CD8-positive, alpha-beta memory T cell (primary cell): ENCODE data around the gene ZNF211. TPM values are rescaled to one million over a fixed set of nuclear protein-coding genes. Genes with fewer than 3 reads are reported as not detected.

Experiments used
- CTCF ChIA-PET: fragments of 350-600 bp; sonication (Branson Sonifier 250); formaldehyde crosslinking; loops from one replicate; lab custom pipeline; 2021; ENCODE audit warnings: antibody characterized with exemption; lab: Charles Lee
- POLR2A ChIA-PET: fragments of 350-600 bp; sonication (Branson Sonifier 250); formaldehyde crosslinking; loops from one replicate; lab custom pipeline; 2021; ENCODE audit warnings: antibody characterized with exemption; lab: Charles Lee
- DNase-seq, 5 donors: peaks; one replicate each; pipeline versions ENCODE4 v3.0.0 to v3.0.0-alpha.2; 2020 to 2022; ENCODE audit warnings: mixed read lengths in 1 of 5
- H3K27ac ChIP-seq: one replicate; pipeline ENCODE4 v1.7.0; 2013; ENCODE audit warnings: low read depth, mild to moderate bottlenecking, low read length, moderate library complexity
- H3K27me3 ChIP-seq: 2 replicates; pipeline ENCODE4 v1.7.0; 2013; ENCODE audit warnings: low read length, mild to moderate bottlenecking; ENCODE audit not compliant: insufficient read depth, poor library complexity, severe bottlenecking
- H3K36me3 ChIP-seq: 2 replicates; pipeline ENCODE4 v1.7.0; 2013; ENCODE audit warnings: mild to moderate bottlenecking, low read length, moderate library complexity; ENCODE audit not compliant: insufficient read depth
- H3K4me1 ChIP-seq: 2 replicates; pipeline ENCODE4 v1.7.0; 2013; ENCODE audit warnings: mild to moderate bottlenecking, low read length, moderate library complexity; ENCODE audit not compliant: insufficient read depth
- H3K4me3 ChIP-seq: 2 replicates; pipeline ENCODE4 v1.7.0; 2013; ENCODE audit warnings: mild to moderate bottlenecking, low read length
- H3K9me3 ChIP-seq: 2 replicates; pipeline ENCODE4 v1.7.0; 2013; ENCODE audit warnings: mild to moderate bottlenecking, low read length
- H3K27ac Mint-ChIP-seq, 8 donors: one replicate each; pipeline ENCODE4 v1.8.0; 2020 to 2021; ENCODE audit warnings: mixed read lengths in 8 of 8, mild to moderate bottlenecking in 6 of 8, inconsistent platforms in 3 of 8, moderate library complexity in 3 of 8
- H3K27me3 Mint-ChIP-seq, 2 donors: one replicate each; pipeline ENCODE4 v1.8.0; 2020 to 2021; ENCODE audit warnings: mixed read lengths in 2 of 2, mild to moderate bottlenecking in 1 of 2, moderate library complexity in 1 of 2
- H3K36me3 Mint-ChIP-seq, 3 donors: one replicate each; pipeline ENCODE4 v1.8.0; 2020 to 2021; ENCODE audit warnings: mixed read lengths in 3 of 3, inconsistent platforms in 1 of 3, mild to moderate bottlenecking in 1 of 3
- H3K4me1 Mint-ChIP-seq, 3 donors: one replicate each; pipeline ENCODE4 v1.8.0; 2020 to 2021; ENCODE audit warnings: mixed read lengths in 3 of 3, inconsistent platforms in 1 of 3, mild to moderate bottlenecking in 1 of 3
- H3K4me3 Mint-ChIP-seq, 7 donors: one replicate each; pipeline ENCODE4 v1.8.0; 2020 to 2021; ENCODE audit warnings: mixed read lengths in 7 of 7, mild to moderate bottlenecking in 6 of 7, moderate library complexity in 4 of 7, inconsistent platforms in 2 of 7
- H3K9me3 Mint-ChIP-seq, 5 donors: one replicate each; pipeline ENCODE4 v1.8.0; 2020 to 2022; ENCODE audit warnings: mixed read lengths in 5 of 5, mild to moderate bottlenecking in 3 of 5, moderate library complexity in 2 of 5, inconsistent platforms in 1 of 5
- polyA plus RNA-seq: library from polyadenylated mRNA; unstranded; fragments of 300-500 nt; fragmentation: Illumina TruSeq; gene quantifications from one replicate; pipeline ENCODE4 v1.2.3, GENCODE V29; 2021
- total RNA-seq, 2 experiments: library from RNA; stranded (reverse); gene quantifications; one replicate each; pipeline ENCODE4 v1.2.3, GENCODE V29; 2021

Gene ZNF211
- 10 to 100 TPM; 12.1 TPM for total RNA-seq
- polyA plus RNA-seq = 17.9 TPM

DNA sequence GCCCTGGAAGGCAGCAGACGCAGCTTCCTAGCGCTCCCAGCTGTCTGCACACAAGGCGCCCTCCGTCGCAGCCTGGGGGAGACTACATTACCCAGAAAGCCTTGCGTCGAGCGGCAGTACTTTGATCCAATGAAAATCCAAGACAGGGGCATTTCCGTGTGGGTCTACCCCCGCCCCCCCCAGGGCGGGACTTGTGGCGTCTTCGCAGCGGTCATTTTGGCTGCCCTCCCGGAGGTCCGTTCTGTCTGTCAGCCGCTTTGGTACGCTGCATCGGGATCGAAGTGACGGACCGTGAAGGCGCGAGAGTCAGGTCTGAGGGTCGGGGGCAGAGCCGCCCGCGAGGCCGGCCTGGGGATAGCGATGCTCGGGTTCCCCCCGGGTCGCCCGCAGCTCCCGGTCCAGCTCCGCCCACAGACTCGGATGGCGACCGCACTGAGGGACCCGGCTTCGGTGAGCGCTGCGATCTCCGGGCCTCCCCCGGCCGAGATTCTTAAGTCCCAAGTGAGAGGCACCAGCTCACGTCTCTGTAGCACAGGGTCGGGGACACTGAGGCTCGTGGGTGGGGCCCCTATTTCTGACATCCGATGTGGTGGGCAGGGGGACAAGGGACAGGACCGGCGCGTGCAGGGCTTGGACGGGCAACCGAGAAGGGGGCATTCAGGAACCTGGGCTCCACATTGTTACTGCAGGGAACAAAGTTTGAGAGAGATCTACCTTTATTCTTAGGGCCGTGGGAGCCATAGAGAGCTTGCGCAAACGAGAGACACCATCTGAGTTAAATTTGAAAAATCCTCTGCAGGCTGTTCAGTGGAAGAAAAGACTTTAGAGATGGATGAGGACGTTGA is at the start of gene ZNF211:
TSS of gene ZNF211 (plus strand) at position 182 of the 845 bp plus-strand sequence. CDS start at position 361, 179 bp downstream.
- H3K27ac ChIP-seq = peak within 1 kb of the TSS; percentile 77
- POLR2A ChIA-PET = interaction anchor here (0.7 to 1.5 kb wide), 4 partner anchors 16 to 76 kb away, joined by 3 to 9 read pairs (median 6); partner anchors contain the start of genes ZNF134, ZNF154 and ZNF530
- Mint-ChIP-seq H3K27me3 (no peaks in the 10 kb centered on the region), H3K27ac (peak within 1 kb of the TSS; percentile 73 to 94 (median 90)), H3K4me1 (peaks cover 26 to 34% (median 34%) of the 10 kb centered on the region in 3 donors), H3K4me3 (peak within 1 kb of the TSS; percentile 89 to 98 (median 94)), H3K36me3 (peaks cover 27 to 49% (median 49%) of the 10 kb centered on the region in 3 donors), H3K9me3 (peaks cover 18 to 48% (median 36%) of the 10 kb centered on the region in 5 donors)
- peak; percentile 73 to 91 (median 84) for DNase-seq
- CTCF ChIA-PET = interaction anchor here (1.0 to 1.5 kb wide), 3 partner anchors 19 to 369 kb away, joined by 3 to 9 read pairs (median 3); partner anchors contain the start of genes ZNF134 and ZNF606
- H3K27me3 ChIP-seq = no peaks in the 10 kb centered on the region
- peaks cover 25% of the 10 kb centered on the region for H3K36me3 ChIP-seq
- peaks cover 21% of the 10 kb centered on the region for H3K9me3 ChIP-seq
- peak within 1 kb of the TSS; percentile 91 for H3K4me3 ChIP-seq
- peaks cover 15% of the 10 kb centered on the region for H3K4me1 ChIP-seq

DNA sequence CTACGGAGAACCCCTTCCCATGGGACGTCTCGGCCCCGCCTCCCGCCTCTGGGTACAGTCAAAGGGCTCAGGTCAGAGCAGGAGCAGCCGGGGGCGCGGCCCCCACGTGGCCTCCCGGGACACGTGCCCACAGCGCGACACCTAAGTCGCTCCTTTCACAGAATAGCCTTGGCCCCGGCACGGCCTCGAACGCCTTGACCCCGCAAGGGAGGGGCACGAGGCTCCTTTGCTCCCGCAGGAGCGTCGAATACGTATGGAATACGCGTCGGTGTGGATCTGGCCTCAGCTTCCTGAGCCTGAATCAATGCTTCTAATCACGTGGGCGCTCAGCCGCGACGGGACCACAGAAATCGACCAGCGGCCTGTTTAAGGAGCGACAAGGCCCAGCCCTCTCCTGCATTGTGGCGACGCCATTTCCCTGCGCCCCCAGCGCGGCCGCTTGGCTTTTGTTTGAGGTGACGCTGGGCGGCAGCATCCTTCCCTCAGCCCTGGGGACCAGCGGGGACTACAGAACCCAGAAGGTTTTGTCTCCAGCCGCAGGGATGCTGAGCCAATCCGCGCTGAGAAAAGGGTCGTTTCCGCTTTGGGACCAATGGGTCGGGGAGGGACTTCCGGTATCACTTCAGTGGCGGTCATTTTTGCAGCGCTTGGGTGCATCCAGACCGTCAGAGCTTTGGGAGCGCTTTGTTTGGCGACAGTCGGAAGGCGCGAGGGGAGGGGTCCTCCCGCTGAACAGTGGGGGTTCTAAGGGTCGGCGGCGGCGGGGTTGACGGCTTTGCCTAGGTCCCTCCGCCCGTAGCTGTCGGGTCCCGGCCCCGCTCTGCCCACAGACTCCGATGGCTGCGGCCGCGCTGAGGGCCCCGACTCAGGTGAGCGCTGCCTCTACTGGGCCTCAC is 49.2 kb upstream of the ZNF211 start, which contains the start of gene ZIK1:
TSS of gene ZIK1 (plus strand) at position 625 of the 896 bp plus-strand sequence. CDS start at position 837, 212 bp downstream.
- H3K36me3 ChIP-seq = peaks cover 8% of the 10 kb centered on the region
- Mint-ChIP-seq H3K4me3 (peak within 1 kb of the TSS; percentile 88 to 98 (median 91)), H3K4me1 (peaks cover 21 to 32% (median 23%) of the 10 kb centered on the region in 3 donors), H3K36me3 (peaks cover 29 to 64% (median 45%) of the 10 kb centered on the region in 3 donors), H3K27ac (peak within 1 kb of the TSS; percentile 32 to 89 (median 80)), H3K27me3 (no peaks in the 10 kb centered on the region), H3K9me3 (peaks cover 16 to 70% (median 59%) of the 10 kb centered on the region in 5 donors)
- peak within 1 kb of the TSS; percentile 71 for H3K4me3 ChIP-seq
- ChIA-PET CTCF (interaction anchor here (1.2 kb wide), 1 partner anchor 30 kb away, joined by 3 read pairs; the partner anchor contains the start of gene ZNF134), POLR2A (interaction anchor here (0.5 to 1.2 kb wide), 3 partner anchors 30 to 749 kb away, joined by 3 to 4 read pairs (median 3); partner anchors contain the start of genes ZNF134 and ZNF587)
- no peak within 1 kb of the TSS for H3K27ac ChIP-seq
- no peaks in the 10 kb centered on the region for H3K27me3 ChIP-seq
- H3K4me1 ChIP-seq = peaks cover 23% of the 10 kb centered on the region
- peaks cover 30% of the 10 kb centered on the region for H3K9me3 ChIP-seq
- peak; percentile 75 to 94 (median 87) for DNase-seq

DNA sequence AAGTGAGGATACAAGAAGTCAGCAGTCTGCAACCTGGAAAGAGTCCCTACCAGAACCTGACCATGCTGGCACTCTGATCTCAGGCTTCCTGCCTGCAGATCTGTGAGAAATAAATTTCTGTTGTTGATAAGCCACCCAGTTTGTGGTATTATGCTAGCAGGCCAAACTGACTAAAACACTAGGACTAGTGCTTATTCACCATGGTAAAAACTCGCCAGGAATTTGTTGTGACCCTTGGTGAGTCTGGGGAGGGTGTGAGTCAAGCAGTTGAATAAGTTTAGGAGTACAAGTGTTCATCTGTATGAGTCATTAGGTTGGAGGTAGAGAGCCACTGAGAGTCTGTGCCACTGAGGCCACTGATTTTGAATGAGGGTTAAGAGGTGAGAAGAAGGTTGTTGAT is 45.4 kb upstream of the ZNF211 start:
- Mint-ChIP-seq H3K27me3 (peaks cover 0 to 3% of the 10 kb centered on the region in 2 donors), H3K36me3 (peaks cover 39 to 81% (median 78%) of the 10 kb centered on the region in 3 donors)
- peaks cover 27% of the 10 kb centered on the region for H3K36me3 ChIP-seq

DNA sequence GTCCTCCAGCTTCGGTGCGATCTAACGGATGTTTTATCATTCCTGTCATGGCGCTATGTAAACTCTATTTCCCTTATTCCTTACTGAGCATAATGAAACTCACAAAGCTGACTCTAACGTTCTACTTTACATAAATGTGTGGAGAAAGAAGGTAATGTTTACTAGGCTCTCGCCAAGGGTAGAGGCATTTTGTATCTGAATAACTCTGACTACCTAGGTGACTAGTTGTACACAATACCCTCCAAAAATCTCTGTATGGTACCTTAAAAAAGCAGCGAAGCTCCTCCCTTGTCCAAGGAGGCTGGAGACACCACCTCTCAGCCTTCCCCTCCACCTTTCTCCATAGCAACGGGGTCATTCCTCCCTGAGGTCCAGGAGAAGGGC is 33.6 kb upstream of the ZNF211 start:
- ChIA-PET CTCF (no interaction called here), POLR2A (interaction anchor here (0.9 to 1.0 kb wide), 3 partner anchors 15 to 33 kb away, joined by 3 to 4 read pairs (median 3); partner anchors contain the start of genes ZNF134 and ZNF416)
- peak overlapping the region; percentile 85 to 94 (median 87) for H3K4me3 Mint-ChIP-seq

More for the DNA sequence above, 45.4 kb upstream of the ZNF211 start:
- H3K27ac Mint-ChIP-seq = no peak overlapping the region
- ChIA-PET CTCF (no interaction called here), POLR2A (no interaction called here)
- H3K9me3 ChIP-seq = peaks cover 65% of the 10 kb centered on the region
- no peak for DNase-seq
- H3K9me3 Mint-ChIP-seq = peaks cover 24 to 88% (median 81%) of the 10 kb centered on the region in 5 donors
- no peaks in the 10 kb centered on the region for H3K27me3 ChIP-seq
- H3K4me3 Mint-ChIP-seq = no peak overlapping the region
- no peak overlapping the region for H3K4me3 ChIP-seq
- H3K4me1 Mint-ChIP-seq = peaks cover 15 to 24% (median 18%) of the 10 kb centered on the region in 3 donors
- H3K4me1 ChIP-seq = peaks cover 16% of the 10 kb centered on the region
- no peak overlapping the region for H3K27ac ChIP-seq

DNA sequence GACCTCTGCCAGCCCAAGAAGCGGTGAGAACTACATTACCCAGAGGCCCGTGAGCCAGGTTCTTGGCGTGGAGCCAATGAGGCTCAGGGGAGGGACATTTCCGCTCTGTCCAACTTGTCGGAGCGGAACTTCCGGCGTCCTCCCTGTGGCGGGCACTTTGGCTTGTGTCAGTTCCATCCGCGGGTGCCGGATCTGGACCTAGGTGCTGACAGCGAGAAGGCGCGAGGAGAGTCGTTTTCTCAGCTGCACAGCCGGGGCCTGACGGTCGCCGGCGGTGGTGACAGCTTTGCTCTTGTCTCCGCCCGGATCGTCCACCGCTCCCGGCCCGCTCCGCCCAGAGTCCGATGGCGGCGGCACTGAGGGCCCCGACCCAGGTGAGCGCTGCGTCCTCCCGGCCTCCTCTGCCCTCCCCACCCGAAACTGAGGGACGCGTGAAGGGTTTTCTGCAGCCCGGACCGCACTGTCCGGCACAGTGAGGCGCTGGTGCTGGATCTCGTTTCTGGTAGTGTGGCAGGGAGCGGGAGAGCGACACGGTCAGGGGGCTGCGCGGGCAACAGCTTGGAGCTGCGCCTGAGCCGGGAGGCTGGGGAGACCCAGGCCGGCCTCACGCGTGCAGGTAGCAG is 33.1 kb upstream of the ZNF211 start, which contains the start of gene ZNF530:
TSS of gene ZNF530 (plus strand) at position 125 of the 623 bp plus-strand sequence. CDS start 4,461 bp downstream, outside the sequence.
- H3K4me3 ChIP-seq = peak within 1 kb of the TSS; percentile 79
- Mint-ChIP-seq H3K4me3 (peak within 1 kb of the TSS; percentile 85 to 94 (median 87)), H3K36me3 (peaks cover 30 to 50% (median 36%) of the 10 kb centered on the region in 3 donors), H3K4me1 (peaks cover 22 to 34% (median 31%) of the 10 kb centered on the region in 3 donors), H3K27me3 (no peaks in the 10 kb centered on the region), H3K27ac (peak within 1 kb of the TSS in 7 of 8 donors; percentile 44 to 98 (median 78)), H3K9me3 (peaks cover 9 to 55% (median 42%) of the 10 kb centered on the region in 5 donors)
- DNase-seq = peak; percentile 70 to 89 (median 76)
- peaks cover 14% of the 10 kb centered on the region for H3K36me3 ChIP-seq
- ChIA-PET CTCF (no interaction called here), POLR2A (interaction anchor here (0.9 to 1.0 kb wide), 3 partner anchors 14 to 33 kb away, joined by 3 to 4 read pairs (median 3); partner anchors contain the start of genes ZNF134 and ZNF416)
- peaks cover 15% of the 10 kb centered on the region for H3K4me1 ChIP-seq
- peak within 1 kb of the TSS; percentile 14 for H3K27ac ChIP-seq
- no peaks in the 10 kb centered on the region for H3K27me3 ChIP-seq
- H3K9me3 ChIP-seq = peaks cover 11% of the 10 kb centered on the region

More for the DNA sequence above, 33.6 kb upstream of the ZNF211 start:
- Histone ChIP-seq H3K27me3 (no peaks in the 10 kb centered on the region), H3K36me3 (peaks cover 9% of the 10 kb centered on the region), H3K4me1 (peaks cover 15% of the 10 kb centered on the region), H3K27ac (no peak overlapping the region), H3K9me3 (peaks cover 6% of the 10 kb centered on the region), H3K4me3 (peak overlapping the region; percentile 79)
- Mint-ChIP-seq H3K9me3 (peaks cover 9 to 54% (median 40%) of the 10 kb centered on the region in 5 donors), H3K27ac (peak overlapping the region in 7 of 8 donors; percentile 44 to 98 (median 78)), H3K36me3 (peaks cover 25 to 48% (median 31%) of the 10 kb centered on the region in 3 donors), H3K4me1 (peaks cover 22 to 34% (median 31%) of the 10 kb centered on the region in 3 donors), H3K27me3 (no peaks in the 10 kb centered on the region)
- no peak for DNase-seq

DNA sequence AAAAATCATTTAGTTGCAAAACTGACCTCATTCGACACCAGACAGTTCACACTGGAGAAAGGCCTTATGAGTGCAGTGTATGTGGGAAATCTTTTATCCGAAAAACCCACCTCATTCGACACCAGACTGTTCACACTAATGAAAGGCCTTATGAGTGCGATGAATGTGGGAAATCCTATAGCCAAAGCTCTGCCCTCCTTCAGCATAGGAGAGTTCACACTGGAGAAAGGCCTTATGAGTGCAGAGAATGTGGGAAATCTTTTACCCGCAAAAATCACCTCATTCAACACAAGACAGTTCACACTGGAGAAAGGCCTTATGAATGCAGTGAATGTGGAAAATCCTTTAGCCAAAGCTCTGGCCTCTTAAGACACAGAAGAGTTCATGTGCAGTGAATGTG is 26.0 kb upstream of the ZNF211 start:
- POLR2A ChIA-PET = no interaction called here
- H3K36me3 ChIP-seq = peaks cover 30% of the 10 kb centered on the region
- H3K4me1 ChIP-seq = no peaks in the 10 kb centered on the region
- Mint-ChIP-seq H3K27me3 (no peaks in the 10 kb centered on the region), H3K9me3 (peaks cover 11 to 88% (median 69%) of the 10 kb centered on the region in 5 donors), H3K36me3 (peaks cover 40 to 73% (median 57%) of the 10 kb centered on the region in 3 donors), H3K4me1 (peaks cover 1 to 6% (median 2%) of the 10 kb centered on the region in 3 donors), H3K4me3 (no peak overlapping the region), H3K27ac (peak overlapping the region in 1 of 8 donors; percentile 33)
- peaks cover 39% of the 10 kb centered on the region for H3K9me3 ChIP-seq
- no peak for DNase-seq
- H3K27me3 ChIP-seq = no peaks in the 10 kb centered on the region
- CTCF ChIA-PET = no interaction called here
- H3K27ac ChIP-seq = no peak overlapping the region
- H3K4me3 ChIP-seq = no peak overlapping the region
